Bronchial smooth muscle cell (primary cell): ENCODE measurements around the gene SMIM35. TPM values are rescaled to one million over a fixed set of nuclear protein-coding genes. Genes with fewer than 3 reads are reported as not detected.

Source experiments
- total RNA-seq: library from RNA; depleted of rRNA; stranded (reverse); fragments of >200 nt; gene quantifications from 2 replicates; pipeline ENCODE4 v1.2.1, GENCODE V29; 2014

SMIM35 gene
- not detected in 2 replicates for total RNA-seq

DNA sequence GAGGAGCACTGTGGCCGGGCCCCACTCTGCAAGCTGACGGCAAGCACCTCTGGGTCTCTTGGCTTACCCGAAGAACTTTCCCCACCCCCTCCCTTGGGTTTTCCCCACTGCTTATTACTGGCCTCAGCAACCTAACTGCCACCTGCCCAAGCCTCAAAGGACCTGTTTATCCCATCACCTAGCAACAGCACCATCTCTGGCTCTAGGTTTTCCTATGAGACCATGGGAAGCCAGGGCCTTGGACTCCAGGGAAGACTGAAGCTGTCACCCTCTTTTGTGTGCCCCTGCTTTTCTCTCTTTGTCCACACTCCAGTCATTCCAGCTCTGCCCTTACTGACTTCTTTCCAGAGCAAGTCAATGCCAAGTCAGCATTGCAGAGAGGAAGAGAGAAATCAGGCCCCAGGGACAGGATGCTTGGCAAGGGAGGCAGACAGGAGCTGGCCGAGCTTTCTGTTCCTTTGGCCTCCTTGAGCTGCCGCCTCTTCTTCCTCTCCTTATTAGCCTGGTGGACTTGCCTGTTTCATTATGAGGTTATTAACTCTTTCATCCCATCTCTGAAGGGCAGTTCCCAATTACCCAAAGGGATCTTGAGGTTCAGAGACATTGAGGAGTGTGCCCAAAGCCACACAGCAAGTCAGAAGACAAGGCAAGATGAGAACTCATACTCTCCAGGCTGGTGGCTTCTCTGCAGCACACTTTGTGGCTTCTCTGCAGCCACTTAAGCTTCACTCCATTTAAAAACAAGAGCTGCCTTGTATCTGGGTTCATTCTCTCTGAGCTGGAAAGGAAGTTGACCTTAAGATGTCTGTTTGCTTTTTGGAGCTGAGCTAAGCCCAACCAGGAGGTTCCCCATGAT, at the start of gene SMIM35:
Gene SMIM35 (minus strand): TSS at position 51 of the 856 bp plus-strand sequence. CDS start 206 bp downstream, outside the sequence.

DNA sequence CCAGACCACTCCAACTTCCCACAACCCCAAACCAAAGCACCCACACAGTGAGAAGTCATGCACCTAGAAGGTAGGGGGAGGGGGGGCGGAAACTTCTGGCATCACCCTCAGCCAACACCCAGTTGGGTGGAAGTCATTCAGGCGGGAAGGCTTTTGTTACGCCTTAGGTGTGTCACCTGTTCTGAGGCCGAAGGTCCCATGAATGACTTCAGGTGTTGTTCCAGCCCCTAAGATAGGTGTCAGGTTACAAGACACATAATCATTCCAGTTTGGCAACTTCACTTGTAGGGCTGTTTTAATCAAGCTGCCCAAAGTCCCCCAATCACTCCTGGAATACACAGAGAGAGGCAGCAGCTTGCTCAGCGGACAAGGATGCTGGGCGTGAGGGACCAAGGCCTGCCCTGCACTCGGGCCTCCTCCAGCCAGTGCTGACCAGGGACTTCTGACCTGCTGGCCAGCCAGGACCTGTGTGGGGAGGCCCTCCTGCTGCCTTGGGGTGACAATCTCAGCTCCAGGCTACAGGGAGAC, 9.9 kb downstream of the SMIM35 start, which contains the start of gene TMPRSS4:
Gene TMPRSS4 (plus strand): TSS at position 325 of the 528 bp plus-strand sequence. CDS start 225 bp downstream, outside the sequence.

DNA sequence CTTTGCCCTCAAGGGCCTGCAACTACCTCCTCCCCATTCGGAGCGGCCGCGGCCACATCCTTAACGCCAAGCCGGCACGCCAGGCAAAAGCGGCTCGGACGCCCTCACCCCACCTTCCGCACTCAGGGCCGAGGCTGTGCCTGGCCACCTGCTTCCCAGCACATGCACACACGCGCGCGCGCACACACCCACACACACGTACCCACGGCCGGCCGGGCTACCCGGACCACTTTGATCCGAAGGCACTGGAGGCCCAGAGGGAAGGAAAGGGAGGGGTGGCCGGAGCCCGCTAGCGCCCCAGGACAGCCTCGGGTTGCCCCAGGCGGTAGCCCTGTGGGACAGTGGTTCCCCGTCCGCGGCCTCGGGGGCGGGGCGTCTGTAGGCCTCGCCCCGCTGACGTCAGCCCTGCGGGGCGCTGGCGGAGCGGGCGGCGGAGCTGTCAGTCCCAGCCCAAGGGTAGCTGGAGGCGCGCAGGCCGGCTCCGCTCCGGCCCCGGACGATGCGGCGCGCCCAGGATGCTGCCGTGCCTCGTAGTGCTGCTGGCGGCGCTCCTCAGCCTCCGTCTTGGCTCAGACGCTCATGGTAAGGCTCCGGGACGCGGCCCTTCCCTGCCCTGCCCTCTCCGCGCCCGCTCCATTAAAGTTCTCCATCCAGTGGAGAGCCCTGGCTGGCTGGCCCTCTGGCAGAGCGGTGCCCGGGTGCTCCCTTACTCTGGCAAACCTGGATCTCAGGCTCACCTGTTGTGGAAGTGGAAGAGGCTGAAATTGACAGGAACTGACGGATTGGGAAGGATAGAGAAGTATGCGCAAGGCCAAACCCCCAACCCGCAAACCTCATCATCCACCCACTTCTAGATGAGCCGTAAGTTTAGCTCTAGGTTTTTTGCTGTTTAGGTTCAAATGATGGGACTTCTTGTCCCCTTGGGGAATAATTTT, 100.5 kb downstream of the SMIM35 start, which contains the start of gene IL10RA:
Gene IL10RA (plus strand): TSS at position 442 of the 935 bp plus-strand sequence. CDS start 74 bp downstream, at position 516.

Other genes starting within 250 kb of the SMIM35 start
- 0.32 and 2.1 TPM in 2 replicates for gene FXYD6, start 210.3 kb downstream of the SMIM35 start, total RNA-seq
- not detected in 2 replicates for gene TMPRSS13, start 157.6 kb downstream of the SMIM35 start, total RNA-seq
- 0.26 TPM in 1 of 2 replicates, not detected in the other for gene IL10RA, start 100.6 kb downstream of the SMIM35 start, total RNA-seq
- 0.17 TPM in 1 of 2 replicates, not detected in the other for gene TMPRSS4, start 9.9 kb downstream of the SMIM35 start, total RNA-seq
- gene SCN4B, start 65.9 kb upstream of the SMIM35 start, total RNA-seq = under 0.01 and 0.43 TPM in 2 replicates
- 0.16 and 0.43 TPM in 2 replicates for gene SCN2B, start 89.7 kb upstream of the SMIM35 start, total RNA-seq
- not detected in 2 replicates for gene JAML, start 138.0 kb upstream of the SMIM35 start, total RNA-seq
- gene MPZL3, start 165.4 kb upstream of the SMIM35 start, total RNA-seq = 0.16 and 0.26 TPM in 2 replicates
- gene MPZL2, start 177.3 kb upstream of the SMIM35 start, total RNA-seq = under 0.01 and 0.17 TPM in 2 replicates
- not detected in 2 replicates for gene CD3E, start 217.8 kb upstream of the SMIM35 start, total RNA-seq